Measurements from ENCODE around the gene TERB1. TPM values are rescaled to one million over a fixed set of nuclear protein-coding genes. Genes with fewer than 3 reads are reported as not detected.

The TERB1 gene
- polyA plus RNA-seq, 1 donor from 2014 or later: 0.38 TPM

DNA sequence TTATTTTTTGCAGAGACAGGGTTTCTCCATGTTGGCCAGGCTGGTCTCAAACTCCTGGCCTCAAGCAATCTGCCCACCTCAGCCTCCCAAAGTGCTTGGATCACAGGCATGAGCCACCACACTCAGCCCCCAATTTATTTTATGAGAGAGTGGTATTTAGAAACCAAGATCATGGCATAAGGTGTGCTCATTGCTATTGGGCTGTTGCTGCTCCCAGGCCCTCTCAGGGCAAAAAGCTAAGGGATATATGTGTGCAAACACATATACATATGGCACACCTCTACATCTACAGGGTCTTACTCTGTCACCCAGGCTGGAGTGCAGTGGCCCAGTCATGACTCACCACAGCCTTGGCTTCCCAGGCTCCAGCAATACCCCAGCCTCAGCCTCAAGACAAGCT is 89.8 kb downstream of the TERB1 start:
- Histone ChIP-seq H3K79me2 (replicated peaks; ENCODE audit: insufficient read depth, low read length) (no peaks in the 10 kb centered on the region), H3K36me3 (ENCODE audit: insufficient read depth, low read length) (no peaks in the 10 kb centered on the region), H3K4me3 (ENCODE audit: low read length) (no peak overlapping the region), H3K27me3 (ENCODE audit: insufficient read depth, low read depth, low read length) (no peaks in the 10 kb centered on the region), H3K27ac (ENCODE audit: low read length) (no peak overlapping the region), H3K9me3 (ENCODE audit: low read length) (no peaks in the 10 kb centered on the region), H4K20me1 (ENCODE audit: insufficient read depth) (no peaks in the 10 kb centered on the region), H3K4me2 (ENCODE audit: low read length) (no peak overlapping the region), H3F3A (ENCODE audit: insufficient read depth, low read length, poor library complexity, severe bottlenecking) (no peaks in the 10 kb centered on the region), H3K9me2 (ENCODE audit: insufficient read depth, low read length) (no peaks in the 10 kb centered on the region), H3K9ac (ENCODE audit: low read length) (no peak overlapping the region), H2AFZ (ENCODE audit: low read depth, low read length) (no peak overlapping the region)
- TF ChIP-seq TAF1 (IDR thresholded peaks at IDR 0.05; ENCODE audit: low read depth) (no peak), RAD21 (conservative IDR thresholded peaks at IDR 0.05) (no peak), EZH2 (IDR thresholded peaks at IDR 0.05; ENCODE audit: borderline replicate concordance, insufficient read depth, low read length, poor library complexity, severe bottlenecking) (no peak), EP300 (conservative IDR thresholded peaks at IDR 0.05; ENCODE audit: poor library complexity, severe bottlenecking) (no peak), MXI1 (conservative IDR thresholded peaks at IDR 0.05; ENCODE audit: poor library complexity, severe bottlenecking) (no peak), POLR2AphosphoS5 (IDR thresholded peaks at IDR 0.05) (no peak), SMC3 (conservative IDR thresholded peaks at IDR 0.05; ENCODE audit: poor library complexity) (no peak)
- TF ChIP-seq, protein P1, sequence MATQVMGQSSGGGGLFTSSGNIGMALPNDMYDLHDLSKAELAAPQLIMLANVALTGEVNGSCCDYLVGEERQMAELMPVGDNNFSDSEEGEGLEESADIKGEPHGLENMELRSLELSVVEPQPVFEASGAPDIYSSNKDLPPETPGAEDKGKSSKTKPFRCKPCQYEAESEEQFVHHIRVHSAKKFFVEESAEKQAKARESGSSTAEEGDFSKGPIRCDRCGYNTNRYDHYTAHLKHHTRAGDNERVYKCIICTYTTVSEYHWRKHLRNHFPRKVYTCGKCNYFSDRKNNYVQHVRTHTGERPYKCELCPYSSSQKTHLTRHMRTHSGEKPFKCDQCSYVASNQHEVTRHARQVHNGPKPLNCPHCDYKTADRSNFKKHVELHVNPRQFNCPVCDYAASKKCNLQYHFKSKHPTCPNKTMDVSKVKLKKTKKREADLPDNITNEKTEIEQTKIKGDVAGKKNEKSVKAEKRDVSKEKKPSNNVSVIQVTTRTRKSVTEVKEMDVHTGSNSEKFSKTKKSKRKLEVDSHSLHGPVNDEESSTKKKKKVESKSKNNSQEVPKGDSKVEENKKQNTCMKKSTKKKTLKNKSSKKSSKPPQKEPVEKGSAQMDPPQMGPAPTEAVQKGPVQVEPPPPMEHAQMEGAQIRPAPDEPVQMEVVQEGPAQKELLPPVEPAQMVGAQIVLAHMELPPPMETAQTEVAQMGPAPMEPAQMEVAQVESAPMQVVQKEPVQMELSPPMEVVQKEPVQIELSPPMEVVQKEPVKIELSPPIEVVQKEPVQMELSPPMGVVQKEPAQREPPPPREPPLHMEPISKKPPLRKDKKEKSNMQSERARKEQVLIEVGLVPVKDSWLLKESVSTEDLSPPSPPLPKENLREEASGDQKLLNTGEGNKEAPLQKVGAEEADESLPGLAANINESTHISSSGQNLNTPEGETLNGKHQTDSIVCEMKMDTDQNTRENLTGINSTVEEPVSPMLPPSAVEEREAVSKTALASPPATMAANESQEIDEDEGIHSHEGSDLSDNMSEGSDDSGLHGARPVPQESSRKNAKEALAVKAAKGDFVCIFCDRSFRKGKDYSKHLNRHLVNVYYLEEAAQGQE (IDR thresholded peaks at IDR 0.05; ENCODE audit: borderline replicate concordance): no peak
- TF ChIP-seq, protein P2, sequence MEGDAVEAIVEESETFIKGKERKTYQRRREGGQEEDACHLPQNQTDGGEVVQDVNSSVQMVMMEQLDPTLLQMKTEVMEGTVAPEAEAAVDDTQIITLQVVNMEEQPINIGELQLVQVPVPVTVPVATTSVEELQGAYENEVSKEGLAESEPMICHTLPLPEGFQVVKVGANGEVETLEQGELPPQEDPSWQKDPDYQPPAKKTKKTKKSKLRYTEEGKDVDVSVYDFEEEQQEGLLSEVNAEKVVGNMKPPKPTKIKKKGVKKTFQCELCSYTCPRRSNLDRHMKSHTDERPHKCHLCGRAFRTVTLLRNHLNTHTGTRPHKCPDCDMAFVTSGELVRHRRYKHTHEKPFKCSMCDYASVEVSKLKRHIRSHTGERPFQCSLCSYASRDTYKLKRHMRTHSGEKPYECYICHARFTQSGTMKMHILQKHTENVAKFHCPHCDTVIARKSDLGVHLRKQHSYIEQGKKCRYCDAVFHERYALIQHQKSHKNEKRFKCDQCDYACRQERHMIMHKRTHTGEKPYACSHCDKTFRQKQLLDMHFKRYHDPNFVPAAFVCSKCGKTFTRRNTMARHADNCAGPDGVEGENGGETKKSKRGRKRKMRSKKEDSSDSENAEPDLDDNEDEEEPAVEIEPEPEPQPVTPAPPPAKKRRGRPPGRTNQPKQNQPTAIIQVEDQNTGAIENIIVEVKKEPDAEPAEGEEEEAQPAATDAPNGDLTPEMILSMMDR (IDR thresholded peaks at IDR 0.05; ENCODE audit: poor library complexity, severe bottlenecking): no peak

DNA sequence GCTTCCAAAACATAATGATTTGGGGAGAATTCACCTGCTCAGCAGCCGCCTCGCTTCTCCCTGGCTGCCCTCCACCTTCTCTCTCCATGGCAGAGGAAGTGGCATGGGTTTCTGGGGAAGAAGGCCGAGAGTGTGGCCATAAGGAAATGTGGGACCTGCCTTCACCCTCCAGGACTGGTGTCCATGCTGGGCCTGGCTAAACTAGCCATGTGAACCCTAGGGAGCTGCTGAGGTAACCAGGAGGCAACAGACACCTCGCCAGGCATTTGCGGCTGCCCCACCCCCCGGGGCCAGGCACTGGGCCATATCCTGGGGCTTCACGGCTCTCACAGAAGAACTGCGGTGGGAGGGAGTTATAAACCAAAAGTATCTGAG is 94.9 kb downstream of the TERB1 start:
- no peak overlapping the region for H3K4me2 ChIP-seq (ENCODE audit: low read length)
- no peak overlapping the region for H2AFZ ChIP-seq (ENCODE audit: low read depth, low read length)
- H3K4me3 ChIP-seq (ENCODE audit: low read length): no peak overlapping the region
- H4K20me1 ChIP-seq (ENCODE audit: insufficient read depth): no peaks in the 10 kb centered on the region
- no peaks in the 10 kb centered on the region for H3K9me3 ChIP-seq (ENCODE audit: low read length)
- H3K9me2 ChIP-seq (ENCODE audit: insufficient read depth, low read length): no peaks in the 10 kb centered on the region
- H3K9ac ChIP-seq (ENCODE audit: low read length): no peak overlapping the region
- H3F3A ChIP-seq (ENCODE audit: insufficient read depth, low read length, poor library complexity, severe bottlenecking): no peaks in the 10 kb centered on the region
- no peaks in the 10 kb centered on the region for H3K36me3 ChIP-seq (ENCODE audit: insufficient read depth, low read length)
- TF ChIP-seq, protein P2 (IDR thresholded peaks at IDR 0.05; ENCODE audit: poor library complexity, severe bottlenecking): no peak
- TF ChIP-seq EZH2 (IDR thresholded peaks at IDR 0.05; ENCODE audit: borderline replicate concordance, insufficient read depth, low read length, poor library complexity, severe bottlenecking) (no peak), TAF1 (IDR thresholded peaks at IDR 0.05; ENCODE audit: low read depth) (no peak), EP300 (conservative IDR thresholded peaks at IDR 0.05; ENCODE audit: poor library complexity, severe bottlenecking) (no peak), MXI1 (conservative IDR thresholded peaks at IDR 0.05; ENCODE audit: poor library complexity, severe bottlenecking) (no peak), POLR2AphosphoS5 (IDR thresholded peaks at IDR 0.05) (no peak), SMC3 (conservative IDR thresholded peaks at IDR 0.05; ENCODE audit: poor library complexity) (no peak), RAD21 (conservative IDR thresholded peaks at IDR 0.05) (no peak)
- H3K27ac ChIP-seq (ENCODE audit: low read length): no peak overlapping the region
- H3K27me3 ChIP-seq (ENCODE audit: insufficient read depth, low read depth, low read length): no peaks in the 10 kb centered on the region
- H3K79me2 ChIP-seq (replicated peaks; ENCODE audit: insufficient read depth, low read length): no peaks in the 10 kb centered on the region
